ENCODE results near the gene HSF2BP. TPM values are rescaled to one million over a fixed set of nuclear protein-coding genes. Genes with fewer than 3 reads are reported as not detected.

Gene HSF2BP
- total RNA-seq, 1 experiment from 2014 or later, result 1.5 TPM

DNA sequence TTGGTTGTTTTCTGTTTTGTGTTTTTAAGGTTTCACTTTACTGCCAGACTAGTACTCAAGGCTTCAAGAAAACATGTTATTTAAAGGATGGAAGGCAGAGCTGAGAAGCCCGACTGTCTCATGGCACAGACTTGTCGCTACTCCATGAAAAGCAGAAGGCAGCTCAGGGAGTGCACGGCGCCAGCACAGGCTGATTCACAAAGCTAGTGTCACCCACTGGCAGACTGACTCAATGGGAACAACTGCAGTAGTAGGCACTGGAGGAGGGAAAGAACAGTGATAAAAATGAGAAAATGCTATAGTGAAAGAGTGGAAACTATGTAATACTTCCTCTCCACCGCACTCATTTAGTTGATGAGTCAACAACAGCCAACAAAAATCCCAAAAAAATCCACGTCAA is 14.7 kb downstream of the HSF2BP start:
- Histone ChIP-seq H3K23me2 (ENCODE audit: insufficient read length, low read depth, low read length, poor library complexity, severe bottlenecking) (no peaks in the 10 kb centered on the region), H3K4me1 (ENCODE audit: insufficient read depth, low read length) (no peaks in the 10 kb centered on the region), H2AK5ac (ENCODE audit: insufficient read length, low read length) (no peak overlapping the region), H2AFZ (ENCODE audit: low read length) (no peak overlapping the region), H3K79me1 (ENCODE audit: insufficient read depth, low read depth, low read length, poor library complexity, severe bottlenecking) (no peaks in the 10 kb centered on the region), H3T11ph (ENCODE audit: low read length) (no peak overlapping the region), H4K20me1 (ENCODE audit: control insufficient read depth, insufficient read depth, insufficient read length) (no peaks in the 10 kb centered on the region), H4K91ac (ENCODE audit: insufficient read length, low read depth, low read length) (no peak overlapping the region), H3K56ac (ENCODE audit: insufficient read length, low read depth, low read length) (no peak overlapping the region), H4K5ac (ENCODE audit: insufficient read length, low read depth, low read length) (no peak overlapping the region), H3K9ac (ENCODE audit: extremely low read depth, insufficient read length, low read length) (no peak overlapping the region), H3K27ac (ENCODE audit: insufficient read length, low read depth, low read length) (no peak overlapping the region), H2BK5ac (ENCODE audit: insufficient read length, low read length) (no peak overlapping the region), H3K4me2 (ENCODE audit: insufficient read depth, insufficient read length, low read length) (no peak overlapping the region), H3K79me2 (ENCODE audit: insufficient read depth, low read length) (no peaks in the 10 kb centered on the region), H3K4ac (ENCODE audit: low read depth, low read length) (no peak overlapping the region), H2BK15ac (ENCODE audit: low read depth, low read length) (no peak overlapping the region), H3K9me3 (ENCODE audit: control insufficient read depth, low read depth, low read length) (no peaks in the 10 kb centered on the region), H4K8ac (replicated peaks; ENCODE audit: insufficient read length, low read depth, low read length) (no peak overlapping the region), H3K27me3 (ENCODE audit: insufficient read depth, low read length) (no peaks in the 10 kb centered on the region), H3K23ac (ENCODE audit: insufficient read length, low read depth, low read length) (no peak overlapping the region), H3K18ac (ENCODE audit: insufficient read length, low read depth, low read length) (no peak overlapping the region), H2BK12ac (ENCODE audit: insufficient read length, low read depth, low read length) (no peak overlapping the region), H2BK120ac (ENCODE audit: low read depth, low read length, poor library complexity, severe bottlenecking) (no peak overlapping the region), H3K14ac (ENCODE audit: insufficient read depth, low read length) (no peak overlapping the region), H2BK20ac (ENCODE audit: low read depth, low read length, poor library complexity, severe bottlenecking) (no peak overlapping the region)
- no peaks in the 10 kb centered on the region; the same call in 1 of the 2 replicates for H3K27me3 Mint-ChIP-seq (ENCODE audit: low read depth)
- H3K36me3 Mint-ChIP-seq (ENCODE audit: insufficient read depth in 1 of 3, low read depth in 3 of 3), result no peaks in the 10 kb centered on the region
- no peak overlapping the region for H3K4me3 Mint-ChIP-seq
- no peak for DNase-seq
- no peaks in the 10 kb centered on the region for H3K9me3 Mint-ChIP-seq
- H3K27ac Mint-ChIP-seq, result no peak overlapping the region
- TF ChIP-seq, protein P1, sequence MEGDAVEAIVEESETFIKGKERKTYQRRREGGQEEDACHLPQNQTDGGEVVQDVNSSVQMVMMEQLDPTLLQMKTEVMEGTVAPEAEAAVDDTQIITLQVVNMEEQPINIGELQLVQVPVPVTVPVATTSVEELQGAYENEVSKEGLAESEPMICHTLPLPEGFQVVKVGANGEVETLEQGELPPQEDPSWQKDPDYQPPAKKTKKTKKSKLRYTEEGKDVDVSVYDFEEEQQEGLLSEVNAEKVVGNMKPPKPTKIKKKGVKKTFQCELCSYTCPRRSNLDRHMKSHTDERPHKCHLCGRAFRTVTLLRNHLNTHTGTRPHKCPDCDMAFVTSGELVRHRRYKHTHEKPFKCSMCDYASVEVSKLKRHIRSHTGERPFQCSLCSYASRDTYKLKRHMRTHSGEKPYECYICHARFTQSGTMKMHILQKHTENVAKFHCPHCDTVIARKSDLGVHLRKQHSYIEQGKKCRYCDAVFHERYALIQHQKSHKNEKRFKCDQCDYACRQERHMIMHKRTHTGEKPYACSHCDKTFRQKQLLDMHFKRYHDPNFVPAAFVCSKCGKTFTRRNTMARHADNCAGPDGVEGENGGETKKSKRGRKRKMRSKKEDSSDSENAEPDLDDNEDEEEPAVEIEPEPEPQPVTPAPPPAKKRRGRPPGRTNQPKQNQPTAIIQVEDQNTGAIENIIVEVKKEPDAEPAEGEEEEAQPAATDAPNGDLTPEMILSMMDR (conservative IDR thresholded peaks at IDR 0.05), result no peak
- H3K4me1 Mint-ChIP-seq, result peaks cover 12 to 18% of the 10 kb centered on the region in 2 experiments
- WGBS (ENCODE audit: extremely low coverage, insufficient read length, low lambda C conversion rate), result no CpG with 5 or more reads among the region's 6 CpGs
